IMR-90 (cell line): Measurements from ENCODE around the gene CYTH1. TPM values are rescaled to one million over a fixed set of nuclear protein-coding genes. Genes with fewer than 3 reads are reported as not detected.

Experiments used
- ATAC-seq: fragments of 200-7000 bp; cut with Tn5 transposase; 2 replicates; pipeline ENCODE4 v1.9.1; 2020; ENCODE audit warnings: low read depth, mild to moderate bottlenecking, moderate library complexity
- BruUV-seq: library from RNA; stranded (reverse); fragments of 400-500 nt; replicated peaks from 2 replicates; lab custom pipeline; 2021; lab: Mats Ljungman, UMichigan
- CTCF ChIA-PET: fragments of 300-600 bp; formaldehyde crosslinking; extraction: SDS; loops from one replicate; lab custom pipeline; 2021; ENCODE audit warnings: antibody characterized with exemption; lab: Yijun Ruan, JAX
- POLR2A ChIA-PET: fragments of 300-600 bp; sonication (Branson Sonifier 250); formaldehyde crosslinking; loops from one replicate; lab custom pipeline; 2022; ENCODE audit warnings: antibody characterized with exemption; ENCODE audit not compliant: unreplicated experiment; lab: Charles Lee
- DNase-seq: peaks from one replicate; pipeline ENCODE4 v3.0.0; 2013
- H2AFZ ChIP-seq: replicated peaks from 2 replicates; pipeline ENCODE3; 2013; ENCODE audit warnings: low read length, mild to moderate bottlenecking; ENCODE audit not compliant: poor library complexity
- H2AK5ac ChIP-seq: 2 replicates; pipeline ENCODE4 v1.6.1; 2013; ENCODE audit warnings: low read depth, low read length, inconsistent platforms
- H2AK9ac ChIP-seq: replicated peaks from 2 replicates; pipeline ENCODE3; 2013; ENCODE audit warnings: mild to moderate bottlenecking, low read depth, low read length, moderate library complexity; ENCODE audit not compliant: poor library complexity
- H2BK120ac ChIP-seq: 2 replicates; pipeline ENCODE4 v1.6.1; 2013; ENCODE audit warnings: low read depth, low read length, inconsistent platforms
- H2BK15ac ChIP-seq: 3 replicates; pipeline ENCODE4 v1.6.1; 2013; ENCODE audit warnings: low read depth, low read length, inconsistent platforms
- H2BK20ac ChIP-seq: 2 replicates; pipeline ENCODE4 v1.6.1; 2013; ENCODE audit warnings: low read depth, mild to moderate bottlenecking, inconsistent platforms, low read length, moderate library complexity
- H2BK5ac ChIP-seq: 2 replicates; pipeline ENCODE4 v1.6.1; 2013; ENCODE audit warnings: mild to moderate bottlenecking, low read depth, low read length, inconsistent platforms; ENCODE audit not compliant: poor library complexity, severe bottlenecking
- H3K14ac ChIP-seq: replicated peaks from 2 replicates; pipeline ENCODE4 v1.6.1; 2013; ENCODE audit warnings: low read depth, low read length, inconsistent platforms
- H3K18ac ChIP-seq: 2 replicates; pipeline ENCODE4 v1.6.1; 2013; ENCODE audit warnings: low read depth, low read length, control low read depth
- H3K23ac ChIP-seq: 2 replicates; pipeline ENCODE4 v1.6.1; 2013; ENCODE audit warnings: low read depth, low read length, inconsistent platforms
- H3K27ac ChIP-seq: 2 replicates; pipeline ENCODE4 v1.5.1; 2013; ENCODE audit warnings: mild to moderate bottlenecking, control low read depth, low read length; ENCODE audit not compliant: insufficient read depth
- H3K27me3 ChIP-seq: 2 replicates; pipeline ENCODE4 v1.6.1; 2013; ENCODE audit warnings: low read length; ENCODE audit not compliant: control insufficient read depth, insufficient read depth
- H3K36me3 ChIP-seq: 2 replicates; pipeline ENCODE4 v1.6.1; 2013; ENCODE audit warnings: low read length, mixed read lengths; ENCODE audit not compliant: control insufficient read depth, insufficient read depth
- H3K4ac ChIP-seq: 2 replicates; pipeline ENCODE4 v1.6.1; 2013; ENCODE audit warnings: low read depth, low read length, inconsistent platforms
- H3K4me1 ChIP-seq: 2 replicates; pipeline ENCODE4 v1.6.1; 2013; ENCODE audit warnings: low read length, mixed read lengths; ENCODE audit not compliant: control insufficient read depth, insufficient read depth
- H3K4me2 ChIP-seq: 2 replicates; pipeline ENCODE4 v1.6.1; 2013; ENCODE audit warnings: low read depth, mild to moderate bottlenecking, control low read depth, low read length, moderate library complexity
- H3K4me3 ChIP-seq: 2 replicates; pipeline ENCODE4 v1.5.1; 2013; ENCODE audit warnings: low read depth, mild to moderate bottlenecking, control low read depth, low read length, moderate library complexity; ENCODE audit not compliant: insufficient read depth
- H3K56ac ChIP-seq: 2 replicates; pipeline ENCODE4 v1.6.1; 2013; ENCODE audit warnings: low read length, inconsistent platforms; ENCODE audit not compliant: insufficient read depth; ENCODE audit errors: extremely low read depth
- H3K79me1 ChIP-seq, 2 experiments: 2 replicates each; pipeline ENCODE4 v1.6.1; 2013; ENCODE audit warnings: low read length in 2 of 2, inconsistent platforms in 1 of 2, low read depth in 1 of 2
- H3K9ac ChIP-seq: 2 replicates; pipeline ENCODE4 v1.6.1; 2013; ENCODE audit warnings: low read depth, low read length, control low read depth
- H3K9me1 ChIP-seq: 2 replicates; pipeline ENCODE4 v1.6.1; 2013; ENCODE audit warnings: low read length, inconsistent platforms; ENCODE audit not compliant: insufficient read depth
- H3K9me3 ChIP-seq: 2 replicates; pipeline ENCODE4 v1.6.1; 2013; ENCODE audit warnings: low read length; ENCODE audit not compliant: control insufficient read depth, insufficient read depth
- H4K20me1 ChIP-seq: 2 replicates; pipeline ENCODE4 v1.6.1; 2013; ENCODE audit warnings: low read length, inconsistent platforms; ENCODE audit not compliant: insufficient read depth
- H4K5ac ChIP-seq: 2 replicates; pipeline ENCODE4 v1.6.1; 2013; ENCODE audit warnings: mild to moderate bottlenecking, low read depth, low read length, control low read depth
- H4K8ac ChIP-seq, 2 experiments: 2 replicates each; pipeline ENCODE4 v1.6.1; 2013; ENCODE audit warnings: low read depth in 2 of 2, low read length in 2 of 2, control low read depth in 1 of 2, inconsistent platforms in 1 of 2
- H4K91ac ChIP-seq: 2 replicates; pipeline ENCODE4 v1.6.1; 2013; ENCODE audit warnings: low read depth, low read length, inconsistent platforms; ENCODE audit not compliant: insufficient read depth
- MAZ ChIP-seq: IDR thresholded peaks from 2 replicates; pipeline ENCODE4 v1.6.1; 2012; ENCODE audit warnings: low read depth, mild to moderate bottlenecking, low read length, improper control_type of control experiment, moderate library complexity, borderline replicate concordance
- POLR2A ChIP-seq: IDR thresholded peaks from 2 replicates; pipeline ENCODE4 v1.6.1; 2012; ENCODE audit warnings: mild to moderate bottlenecking, low read depth, low read length
- SMC3 ChIP-seq: fragments of 150-350 bp; IDR thresholded peaks from 2 replicates; pipeline ENCODE4 v1.6.1; 2016; ENCODE audit warnings: low read depth, mild to moderate bottlenecking, antibody characterized with exemption, low read length, moderate library complexity
- WGBS, 2 experiments: methylation state at CpG; one replicate each; pipeline versions ENCODE4 v1.1.5 to v1.1.7; 2013; ENCODE audit warnings: missing lambda C conversion rate in 2 of 2; ENCODE audit not compliant: insufficient read length in 1 of 2; ENCODE audit errors: extremely low coverage in 2 of 2; 5-methylcytosine and 5-hydroxymethylcytosine counted together
- dilution Hi-C: fragments of 300-500 bp; cut with HindIII; formaldehyde crosslinking; loops from one replicate; pipeline ENCODE4 v1.14.3; 2018; ENCODE audit warnings: low sequenced_read_pairs; ENCODE audit not compliant: unreplicated experiment
- in situ Hi-C: fragments of 300-500 bp; cut with MboI; formaldehyde crosslinking; loops from 3 replicates; pipeline ENCODE4 v1.14.3; 2019; ENCODE audit warnings: low sequenced_read_pairs, inconsistent platforms, mixed read lengths
- intact Hi-C: fragments of 100-400 bp; cut with micrococcal nuclease; formaldehyde crosslinking; loops from 2 replicates; pipeline ENCODE4 v1.10.0; 2022
- polyA plus RNA-seq, 3 experiments: library from polyadenylated mRNA; depleted of rRNA; stranded (reverse); fragments of >200 nt; gene quantifications; 2 replicates each; pipeline ENCODE4 v1.2.3, GENCODE V29; 2012; ENCODE audit warnings: low replicate concordance in 1 of 3
- total RNA-seq: library from RNA; depleted of rRNA; stranded (reverse); fragments of >200 nt; gene quantifications from 2 replicates; pipeline ENCODE4 v1.2.3, GENCODE V29; 2012

The CYTH1 gene
- total and polyA plus RNA-seq, 2 of the 4 experiments (the other 2 are of a cell fraction) = 7.9 to 12.4 TPM

GRCh38 chr17:78723001-78723796 is 58.9 kb downstream of the CYTH1 start:
- Histone ChIP-seq H4K91ac (no peak overlapping the region), H3K4ac (no peak overlapping the region), H3K56ac (no peak overlapping the region), H4K20me1 (peaks cover 39% of the 10 kb centered on the region), H4K8ac (no peak overlapping the region), H4K5ac (no peak overlapping the region), H3K14ac (no peak overlapping the region), H2AK9ac (peak overlapping the region; percentile 51), H3K4me3 (no peak overlapping the region), H3K9me3 (no peaks in the 10 kb centered on the region), H3K79me1 (peaks cover 19 to 50% of the 10 kb centered on the region in 2 experiments), H2BK20ac (no peak overlapping the region), H3K9ac (no peak overlapping the region), H3K18ac (no peak overlapping the region), H2BK15ac (no peak overlapping the region), H3K36me3 (no peaks in the 10 kb centered on the region), H3K27ac (no peak overlapping the region), H2BK120ac (no peak overlapping the region), H3K27me3 (no peaks in the 10 kb centered on the region), H2BK5ac (no peak overlapping the region), H3K4me2 (peak overlapping the region; percentile 76), H3K9me1 (peaks cover 15% of the 10 kb centered on the region; the same call in 1 of the 2 replicates), H2AK5ac (peak overlapping the region; percentile 64; the same call in 1 of the 2 replicates), H3K23ac (peak overlapping the region; percentile 18; the same call in 1 of the 2 replicates), H2AFZ (peak overlapping the region; percentile 60), H3K4me1 (peaks cover 19% of the 10 kb centered on the region)
- dilution Hi-C loops = no loop called here
- POLR2A ChIA-PET = no interaction called here
- in situ Hi-C loops = no loop called here
- peak; percentile 84 for ATAC-seq
- no TSS peak for BruUV-seq
- TF ChIP-seq SMC3 (no peak), MAZ (peak; percentile 30; the same call in 1 of the 2 replicates), POLR2A (no peak)
- intact Hi-C loops = no loop called here
- 10% methylated on average over 6 of the region's 25 CpGs; no CpG with 5 or more reads in 1 of the 2 experiments for WGBS, 2 experiments
- CTCF ChIA-PET = interaction anchor here (2.4 kb wide), 1 partner anchor 14 kb away, joined by 9 read pairs; no protein-coding TSS in a partner anchor
- peak; percentile 45 for DNase-seq
